Mesothelial cell of epicardium (in vitro differentiated cells): Measurements from ENCODE around the gene PLK3. TPM values are rescaled to one million over a fixed set of nuclear protein-coding genes. Genes with fewer than 3 reads are reported as not detected.

Experiments used
- DNase-seq, 2 experiments: peaks; one replicate each; pipeline ENCODE4 v3.0.0; 2021; ENCODE audit warnings: low spot score in 2 of 2; ENCODE audit not compliant: unreplicated experiment in 2 of 2
- H3K27ac Mint-ChIP-seq: 2 replicates; pipeline ENCODE4 v1.8.0; 2021; ENCODE audit warnings: mixed read lengths
- H3K27me3 Mint-ChIP-seq: 2 replicates; pipeline ENCODE4 v1.8.0; 2021; ENCODE audit warnings: low read depth, mixed read lengths
- H3K36me3 Mint-ChIP-seq: 2 replicates; pipeline ENCODE4 v1.8.0; 2021; ENCODE audit warnings: mixed read lengths
- H3K4me1 Mint-ChIP-seq: 2 replicates; pipeline ENCODE4 v1.8.0; 2021; ENCODE audit warnings: mixed read lengths
- H3K4me3 Mint-ChIP-seq: 2 replicates; pipeline ENCODE4 v1.8.0; 2021; ENCODE audit warnings: mild to moderate bottlenecking, moderate library complexity, mixed read lengths
- H3K9me3 Mint-ChIP-seq: 2 replicates; pipeline ENCODE4 v1.8.0; 2021; ENCODE audit warnings: mixed read lengths
- total RNA-seq: library from RNA; stranded (reverse); gene quantifications from 3 replicates; pipeline ENCODE4 v1.2.1, GENCODE V29; 2021
- TF ChIP-seq, protein P1 (sequence below): fragments of 200-600 bp; sonication (generic); IDR thresholded peaks from one replicate; pipeline ENCODE4 v1.5.0; 2021; ENCODE audit warnings: antibody characterized with exemption; ENCODE audit not compliant: unreplicated experiment

Gene PLK3
- total RNA-seq, 1 donor from 2014 or later = 27.5 TPM

DNA sequence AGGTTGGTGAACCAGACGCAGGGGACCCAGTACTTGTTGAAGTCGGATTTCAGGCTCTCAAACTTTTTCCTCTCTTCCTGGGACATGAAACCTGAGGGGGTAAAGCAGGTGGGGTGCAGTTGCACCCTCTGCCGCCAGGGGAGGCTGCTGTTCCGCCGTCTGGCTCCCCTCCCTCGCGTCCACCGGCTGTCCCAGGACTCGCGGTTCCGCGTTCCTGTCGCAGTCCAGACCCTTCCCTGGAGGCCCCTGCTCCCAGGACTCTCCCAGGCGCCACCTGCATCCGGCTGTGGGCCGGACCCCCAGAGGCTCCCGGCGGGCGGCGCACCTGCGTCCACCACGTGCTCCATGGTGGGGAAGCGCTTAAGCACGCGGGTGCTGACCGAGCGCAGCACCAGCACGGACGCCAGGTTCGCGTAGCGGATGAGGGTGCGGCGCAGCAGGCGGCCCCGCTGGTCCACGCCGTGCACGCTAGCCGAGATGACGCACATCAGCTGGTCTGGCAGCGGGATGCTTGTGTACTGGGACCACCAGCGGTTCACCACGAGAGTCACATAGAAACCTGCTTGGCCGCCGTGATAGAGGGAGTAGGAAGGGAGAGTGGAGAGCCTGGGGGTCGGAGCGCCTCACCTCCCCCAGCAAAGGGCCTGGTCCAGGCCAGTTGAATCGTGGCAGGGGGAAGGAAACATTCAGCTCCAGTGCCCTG lies 13.9 kb upstream of the PLK3 start:
- H3K4me3 Mint-ChIP-seq = peak overlapping the region; percentile 59

DNA sequence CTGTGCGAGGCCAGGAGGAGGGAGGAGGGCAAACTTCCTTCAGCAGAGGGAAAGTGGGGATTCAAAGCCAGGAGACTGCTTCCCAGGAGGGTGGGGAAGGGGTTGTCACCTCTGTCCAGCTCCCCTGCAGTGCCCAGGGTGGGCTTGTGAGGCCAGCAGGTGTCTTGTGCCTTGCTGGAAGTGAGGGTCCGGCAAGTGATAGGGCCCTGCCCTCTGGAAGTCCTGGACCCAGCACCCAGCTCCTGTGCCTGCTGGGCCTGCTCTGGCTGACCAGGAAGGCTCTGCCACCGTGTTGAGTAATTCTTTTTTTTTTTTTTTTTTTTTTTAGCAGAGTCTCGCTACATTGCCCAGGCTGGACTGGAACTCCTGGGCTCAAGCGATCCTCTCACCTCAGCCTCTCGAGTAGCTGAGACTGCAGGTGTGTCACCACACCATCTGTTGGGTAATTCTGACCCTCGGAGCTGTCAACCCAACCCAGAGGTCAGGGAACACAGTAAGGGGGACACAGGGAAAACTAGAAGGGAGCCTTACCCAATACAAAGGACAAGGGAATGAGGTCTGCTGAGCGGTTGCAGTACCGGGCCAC lies 13.2 kb upstream of the PLK3 start:
- no peak overlapping the region for H3K4me3 Mint-ChIP-seq
- peak overlapping the region; percentile 92 for H3K27ac Mint-ChIP-seq
- no peak for DNase-seq
- H3K9me3 Mint-ChIP-seq = no peaks in the 10 kb centered on the region
- no peaks in the 10 kb centered on the region for H3K36me3 Mint-ChIP-seq
- H3K27me3 Mint-ChIP-seq = no peaks in the 10 kb centered on the region
- peaks cover 25% of the 10 kb centered on the region for H3K4me1 Mint-ChIP-seq
- TF ChIP-seq, protein P1, sequence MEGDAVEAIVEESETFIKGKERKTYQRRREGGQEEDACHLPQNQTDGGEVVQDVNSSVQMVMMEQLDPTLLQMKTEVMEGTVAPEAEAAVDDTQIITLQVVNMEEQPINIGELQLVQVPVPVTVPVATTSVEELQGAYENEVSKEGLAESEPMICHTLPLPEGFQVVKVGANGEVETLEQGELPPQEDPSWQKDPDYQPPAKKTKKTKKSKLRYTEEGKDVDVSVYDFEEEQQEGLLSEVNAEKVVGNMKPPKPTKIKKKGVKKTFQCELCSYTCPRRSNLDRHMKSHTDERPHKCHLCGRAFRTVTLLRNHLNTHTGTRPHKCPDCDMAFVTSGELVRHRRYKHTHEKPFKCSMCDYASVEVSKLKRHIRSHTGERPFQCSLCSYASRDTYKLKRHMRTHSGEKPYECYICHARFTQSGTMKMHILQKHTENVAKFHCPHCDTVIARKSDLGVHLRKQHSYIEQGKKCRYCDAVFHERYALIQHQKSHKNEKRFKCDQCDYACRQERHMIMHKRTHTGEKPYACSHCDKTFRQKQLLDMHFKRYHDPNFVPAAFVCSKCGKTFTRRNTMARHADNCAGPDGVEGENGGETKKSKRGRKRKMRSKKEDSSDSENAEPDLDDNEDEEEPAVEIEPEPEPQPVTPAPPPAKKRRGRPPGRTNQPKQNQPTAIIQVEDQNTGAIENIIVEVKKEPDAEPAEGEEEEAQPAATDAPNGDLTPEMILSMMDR = no peak

More for the DNA sequence above, 13.9 kb upstream of the PLK3 start:
- TF ChIP-seq, protein P1 = peak; percentile 100
- peaks cover 3% of the 10 kb centered on the region for H3K36me3 Mint-ChIP-seq
- peak; percentile 64 to 87 for DNase-seq
- H3K27ac Mint-ChIP-seq = peak overlapping the region; percentile 92
- no peaks in the 10 kb centered on the region for H3K9me3 Mint-ChIP-seq
- H3K27me3 Mint-ChIP-seq = no peaks in the 10 kb centered on the region
- peaks cover 23% of the 10 kb centered on the region for H3K4me1 Mint-ChIP-seq

DNA sequence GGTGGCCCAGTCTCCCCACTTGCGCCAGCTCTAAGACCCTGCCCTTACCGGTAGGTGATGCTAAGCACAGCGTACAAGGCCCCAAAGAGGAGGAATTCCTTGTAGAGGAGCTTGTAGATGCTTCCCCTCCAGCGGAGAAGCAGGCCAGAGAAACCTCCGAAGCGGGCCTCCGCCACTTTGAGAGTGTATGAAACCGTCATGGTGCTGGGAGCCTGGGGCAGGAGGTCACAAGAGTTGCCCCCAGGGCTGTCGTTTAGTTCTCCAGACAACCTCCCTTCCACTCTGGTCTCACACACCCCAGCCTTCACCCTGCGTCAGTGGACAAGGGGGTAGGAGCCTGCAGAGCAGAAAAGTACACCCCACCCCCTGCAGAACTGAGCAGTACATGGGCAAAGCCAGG lies 12.7 kb upstream of the PLK3 start:
- Mint-ChIP-seq H3K4me3 (no peak overlapping the region), H3K27ac (no peak overlapping the region), H3K9me3 (no peaks in the 10 kb centered on the region), H3K4me1 (peaks cover 25% of the 10 kb centered on the region), H3K27me3 (no peaks in the 10 kb centered on the region), H3K36me3 (no peaks in the 10 kb centered on the region)
- no peak for DNase-seq
- TF ChIP-seq, protein P1 = no peak

DNA sequence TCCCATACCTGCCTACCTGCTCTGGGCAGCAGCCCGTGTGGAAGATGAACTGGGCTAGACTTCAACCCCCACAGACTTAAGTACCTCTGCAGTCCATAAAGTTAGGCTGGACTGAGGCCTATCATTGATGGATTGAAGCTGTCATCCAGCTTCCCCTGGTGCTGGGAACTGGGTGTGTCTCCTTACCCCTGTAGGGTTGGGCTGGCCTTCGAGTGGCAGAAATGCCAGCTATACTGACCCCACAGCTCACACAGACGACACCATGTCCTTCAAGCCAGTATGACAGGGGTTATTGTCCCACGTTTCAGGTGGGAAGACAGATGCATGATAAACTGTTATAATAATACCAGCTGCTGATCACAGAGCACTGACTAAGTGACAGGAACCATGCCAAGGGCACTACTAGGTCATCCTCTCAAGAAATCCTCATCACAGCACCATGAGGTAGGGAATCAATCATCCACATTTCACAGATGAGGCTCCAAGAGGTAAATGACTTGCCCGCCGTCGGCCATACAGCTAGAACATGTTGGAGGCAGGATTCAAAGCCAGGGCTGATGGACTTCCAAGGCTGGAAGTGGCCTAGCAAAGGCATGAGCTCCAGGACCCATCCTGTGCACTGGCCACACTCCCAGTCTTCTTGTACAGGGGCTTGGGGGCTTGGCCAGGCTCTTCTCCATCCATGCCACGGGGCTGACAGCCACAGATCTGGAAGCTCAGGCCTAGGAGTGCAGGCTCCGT lies 11.9 kb upstream of the PLK3 start, which contains the start of gene BEST4:
TSS of gene BEST4 (minus strand) at position 51 of the 741 bp plus-strand sequence. CDS start 465 bp downstream, outside the sequence.
- no peak within 1 kb of the TSS for H3K4me3 Mint-ChIP-seq
- H3K9me3 Mint-ChIP-seq = no peaks in the 10 kb centered on the region
- peaks cover 27% of the 10 kb centered on the region for H3K4me1 Mint-ChIP-seq
- H3K36me3 Mint-ChIP-seq = no peaks in the 10 kb centered on the region
- no peaks in the 10 kb centered on the region for H3K27me3 Mint-ChIP-seq
- TF ChIP-seq, protein P1 = no peak
- DNase-seq = no peak
- no peak within 1 kb of the TSS for H3K27ac Mint-ChIP-seq

DNA sequence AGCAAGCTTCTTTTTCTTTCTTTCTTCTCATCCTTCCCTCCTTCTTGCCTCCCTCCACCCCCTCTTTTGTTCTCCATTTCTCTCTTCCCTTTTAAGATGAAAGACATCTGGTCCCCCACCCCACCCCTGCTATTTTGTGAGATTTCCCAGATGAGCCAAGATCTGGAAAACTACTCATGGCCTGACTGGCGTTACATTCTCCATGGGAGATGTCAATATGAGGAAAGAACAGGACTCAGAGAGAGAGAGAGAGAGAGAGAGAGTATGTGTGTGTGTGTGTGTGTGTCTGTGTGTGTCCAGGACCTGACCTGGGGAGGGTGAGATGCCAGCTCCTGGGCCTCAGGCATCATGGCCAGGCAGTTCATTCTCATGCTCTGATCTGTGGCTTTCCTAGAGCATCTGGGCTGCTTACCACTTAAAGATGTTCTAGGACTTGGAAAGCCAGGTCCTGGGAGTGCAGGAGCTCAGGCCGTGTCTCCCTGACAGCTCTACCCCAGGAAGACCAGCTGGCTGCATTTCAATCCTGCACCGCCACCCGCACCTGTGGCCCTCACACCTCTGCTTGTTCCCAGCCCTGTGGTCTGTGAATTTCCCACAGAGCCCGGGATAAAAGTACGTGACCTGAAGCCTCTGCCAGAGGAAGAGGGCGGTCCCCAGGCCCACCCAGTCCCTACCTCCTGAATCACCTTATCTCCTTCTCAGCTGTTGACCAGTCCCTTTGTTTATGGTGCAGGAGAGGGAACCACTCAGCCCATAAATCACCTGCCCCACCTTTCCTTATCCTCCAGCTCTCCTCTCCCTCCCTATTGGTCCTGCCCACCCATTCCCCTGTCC lies 9.0 kb upstream of the PLK3 start:
- Mint-ChIP-seq H3K27ac (no peak overlapping the region), H3K27me3 (no peaks in the 10 kb centered on the region), H3K4me1 (peaks cover 14% of the 10 kb centered on the region), H3K4me3 (no peak overlapping the region), H3K36me3 (no peaks in the 10 kb centered on the region), H3K9me3 (no peaks in the 10 kb centered on the region)
- DNase-seq = no peak
- TF ChIP-seq, protein P1 = no peak
